Measurements from ENCODE around the gene GSTCD. TPM values are rescaled to one million over a fixed set of nuclear protein-coding genes. Genes with fewer than 3 reads are reported as not detected.

GSTCD gene
- total and polyA plus RNA-seq, 9 of the 15 experiments (the other 6 are each of a cell fraction or from before 2014, with no cell fraction given) = 4.5 to 36.3 (median 16.0) TPM

- TF ChIP-seq MGA (IDR thresholded peaks at IDR 0.05) (no peak), PHF20 (IDR thresholded peaks at IDR 0.05; ENCODE audit: partially characterized antibody) (no peak), ZNF778 (CRISPR knock-in tag; IDR thresholded peaks at IDR 0.05) (no peak), OTX1 (CRISPR knock-in tag; IDR thresholded peaks at IDR 0.05) (no peak), SAFB2 (IDR thresholded peaks at IDR 0.05; ENCODE audit: borderline replicate concordance, low read depth, low read length, severe bottlenecking) (no peak), DNMT1 (IDR thresholded peaks at IDR 0.05) (no peak), FIP1L1 (IDR thresholded peaks at IDR 0.05; ENCODE audit: low read depth, low read length, poor library complexity, severe bottlenecking) (no peak), KDM4B (IDR thresholded peaks at IDR 0.05; ENCODE audit: borderline replicate concordance in 2 of 2, low read depth in 1 of 2) (no peak)
Measured at GRCh38 chr4:105878668-105879067, 170.1 kb downstream of the GSTCD start (continued).
